H1 (cell line): ENCODE data around the gene ACP2. TPM values are rescaled to one million over a fixed set of nuclear protein-coding genes. Genes with fewer than 3 reads are reported as not detected.

ENCODE experiments used
- CTCF ChIA-PET: fragments of 300-600 bp; sonication (Branson Sonifier 250); formaldehyde crosslinking; loops from one replicate; lab custom pipeline; 2021; ENCODE audit not compliant: partially characterized antibody; lab: Charles Lee
- POLR2A ChIA-PET: fragments of 300-600 bp; sonication (Branson Sonifier 250); formaldehyde crosslinking; loops from one replicate; lab custom pipeline; 2021; ENCODE audit warnings: inconsistent platforms; ENCODE audit not compliant: partially characterized antibody; lab: Charles Lee
- DNase-seq, 2 experiments: peaks; one replicate each; pipeline versions ENCODE4 v3.0.0 to v3.0.0-alpha.2; 2010 to 2022; ENCODE audit warnings: low spot score in 2 of 2, low read depth in 1 of 2, mixed read lengths in 1 of 2
- FAIRE-seq: peaks from 2 replicates; lab custom pipeline; 2011; peaks lifted over from hg19 to GRCh38; lab: Jason Lieb, UNC
- H2AFZ ChIP-seq: 2 replicates; pipeline ENCODE4 v1.8.1; 2012; ENCODE audit warnings: low read length, inconsistent platforms
- H2AK5ac ChIP-seq: 2 replicates; pipeline ENCODE4 v1.6.1; 2013; ENCODE audit warnings: low read depth, low read length
- H2BK120ac ChIP-seq: replicated peaks from 2 replicates; pipeline ENCODE3; 2013; ENCODE audit warnings: low read depth, low read length, inconsistent platforms
- H2BK12ac ChIP-seq: 2 replicates; pipeline ENCODE4 v1.6.1; 2013; ENCODE audit warnings: low read depth, low read length
- H2BK15ac ChIP-seq: 2 replicates; pipeline ENCODE4 v1.6.1; 2013; ENCODE audit warnings: low read length
- H2BK20ac ChIP-seq: 2 replicates; pipeline ENCODE4 v1.6.1; 2013; ENCODE audit warnings: low read length
- H2BK5ac ChIP-seq: 2 replicates; pipeline ENCODE4 v1.6.1; 2013; ENCODE audit warnings: low read depth, low read length
- H3K14ac ChIP-seq: 2 replicates; pipeline ENCODE4 v1.6.1; 2013; ENCODE audit warnings: inconsistent platforms; ENCODE audit not compliant: insufficient read length
- H3K18ac ChIP-seq: 2 replicates; pipeline ENCODE4 v1.6.1; 2013; ENCODE audit warnings: low read length; ENCODE audit errors: extremely low read depth
- H3K23ac ChIP-seq: 2 replicates; pipeline ENCODE4 v1.6.1; 2013; ENCODE audit warnings: inconsistent platforms; ENCODE audit not compliant: insufficient read length
- H3K23me2 ChIP-seq: 2 replicates; pipeline ENCODE4 v1.6.1; 2013; ENCODE audit warnings: low read depth, low read length
- H3K27ac ChIP-seq: 2 replicates; pipeline ENCODE4 v1.6.1; 2011; ENCODE audit warnings: low read depth, low read length, inconsistent platforms
- H3K27me3 ChIP-seq, 4 experiments: replicated peaks in 1 of 4; 1 replicate in 1 of 4; 2 replicates in 3 of 4; pipeline versions ENCODE4 v1.6.1 to v1.8.1; 2011 to 2013; ENCODE audit warnings: low read length in 3 of 4, mild to moderate bottlenecking in 3 of 4, inconsistent platforms in 2 of 4, mixed read lengths in 2 of 4, moderate library complexity in 1 of 4; ENCODE audit not compliant: control insufficient read depth in 3 of 4, insufficient read depth in 3 of 4; ENCODE audit errors: extremely low read depth in 1 of 4
- H3K36me3 ChIP-seq, 4 experiments: 2 replicates each; pipeline versions ENCODE4 v1.6.1 to v1.8.1; 2011 to 2013; ENCODE audit warnings: mild to moderate bottlenecking in 4 of 4, low read length in 3 of 4, moderate library complexity in 2 of 4, control low read depth in 1 of 4, inconsistent platforms in 1 of 4; ENCODE audit not compliant: insufficient read depth in 4 of 4, control insufficient read depth in 2 of 4
- H3K4ac ChIP-seq: replicated peaks from 2 replicates; pipeline ENCODE3; 2013; ENCODE audit warnings: low read length, low read depth, mixed read lengths, inconsistent platforms; ENCODE audit not compliant: insufficient read length
- H3K4me1 ChIP-seq, 4 experiments: replicated peaks in 1 of 4; 1 replicate in 1 of 4; 2 replicates in 3 of 4; pipeline versions ENCODE4 v1.6.1 to v1.8.1; 2011 to 2013; ENCODE audit warnings: low read length in 3 of 4, inconsistent platforms in 2 of 4, mixed read lengths in 1 of 4; ENCODE audit not compliant: insufficient read depth in 4 of 4, control insufficient read depth in 3 of 4
- H3K4me2 ChIP-seq, 2 experiments: 2 replicates each; pipeline versions ENCODE4 v1.6.1 to v1.8.1; 2011 to 2013; ENCODE audit warnings: low read depth in 2 of 2, low read length in 2 of 2, control low read depth in 1 of 2, inconsistent platforms in 1 of 2, mild to moderate bottlenecking in 1 of 2; ENCODE audit not compliant: insufficient read depth in 1 of 2
- H3K4me3 ChIP-seq, 4 experiments: fragments of 200-600, 300-600 bp in 1 of 4; sonication (generic), shearing (Covaris generic), sonication (Bioruptor Twin) in 1 of 4; 2 replicates each; pipeline versions ENCODE4 v1.5.1 to v1.8.1; 2011 to 2016; ENCODE audit warnings: low read length in 4 of 4, low read depth in 3 of 4, control low read depth in 2 of 4, inconsistent platforms in 2 of 4, mild to moderate bottlenecking in 2 of 4, mixed read lengths in 1 of 4, moderate library complexity in 1 of 4; ENCODE audit not compliant: insufficient read depth in 2 of 4; ENCODE audit errors: extremely low read depth in 1 of 4
- H3K56ac ChIP-seq: replicated peaks from 2 replicates; pipeline ENCODE3; 2013; ENCODE audit warnings: low read depth, mild to moderate bottlenecking, mixed read lengths, low read length, inconsistent platforms; ENCODE audit not compliant: insufficient read length
- H3K79me1 ChIP-seq: 2 replicates; pipeline ENCODE4 v1.6.1; 2013; ENCODE audit warnings: low read depth, low read length, control low read depth
- H3K79me2 ChIP-seq, 2 experiments: 2 replicates each; pipeline versions ENCODE4 v1.6.1 to v1.8.1; 2012 to 2013; ENCODE audit warnings: low read length in 2 of 2, mild to moderate bottlenecking in 2 of 2, inconsistent platforms in 1 of 2; ENCODE audit not compliant: insufficient read depth in 2 of 2, control insufficient read depth in 1 of 2
- H3K9ac ChIP-seq, 4 experiments: replicated peaks in 1 of 4; 1 replicate in 1 of 4; 2 replicates in 3 of 4; pipeline versions ENCODE4 v1.6.1 to v1.8.1; 2011 to 2013; ENCODE audit warnings: low read depth in 3 of 4, low read length in 3 of 4, control low read depth in 2 of 4, mild to moderate bottlenecking in 2 of 4, moderate library complexity in 2 of 4, inconsistent platforms in 1 of 4; ENCODE audit errors: extremely low read depth in 1 of 4
- H3K9me3 ChIP-seq, 2 experiments: 2 replicates each; pipeline versions ENCODE4 v1.6.1 to v1.8.1; 2012 to 2013; ENCODE audit warnings: mild to moderate bottlenecking in 2 of 2, moderate library complexity in 2 of 2, control low read depth in 1 of 2, inconsistent platforms in 1 of 2, low read depth in 1 of 2, low read length in 1 of 2, mixed read lengths in 1 of 2; ENCODE audit not compliant: insufficient read depth in 2 of 2
- H4K20me1 ChIP-seq, 2 experiments: replicated peaks in 1 of 2; 2 replicates each; pipeline versions ENCODE3 to v1.8.1; 2011 to 2013; ENCODE audit warnings: inconsistent platforms in 2 of 2, low read length in 2 of 2, mild to moderate bottlenecking in 1 of 2; ENCODE audit not compliant: insufficient read depth in 2 of 2, control insufficient read depth in 1 of 2
- H4K5ac ChIP-seq: 2 replicates; pipeline ENCODE4 v1.6.1; 2013; ENCODE audit warnings: low read length, low read depth, mixed read lengths, inconsistent platforms; ENCODE audit not compliant: insufficient read length
- H4K8ac ChIP-seq: 2 replicates; pipeline ENCODE4 v1.8.0; 2013; ENCODE audit warnings: mild to moderate bottlenecking, moderate library complexity, low read length, inconsistent platforms; ENCODE audit not compliant: insufficient read depth; ENCODE audit errors: extremely low read depth
- H4K91ac ChIP-seq: replicated peaks from 2 replicates; pipeline ENCODE3; 2013; ENCODE audit warnings: low read length, mixed read lengths, inconsistent platforms; ENCODE audit not compliant: insufficient read length
- ASH2L ChIP-seq: fragments of 200-600, 300-600 bp; sonication (generic); IDR thresholded peaks from one replicate; pipeline ENCODE4 v1.7.1; 2017; ENCODE audit warnings: low read length
- BRCA1 ChIP-seq: IDR thresholded peaks from 2 replicates; pipeline ENCODE4 v1.6.1; 2012; ENCODE audit warnings: low read depth, low read length, improper control_type of control experiment
- CEBPB ChIP-seq: IDR thresholded peaks from 2 replicates; pipeline ENCODE4 v1.6.1; 2012; ENCODE audit warnings: low read depth, low read length
- CHD1 ChIP-seq: IDR thresholded peaks from 2 replicates; pipeline ENCODE4 v1.6.1; 2012; ENCODE audit warnings: low read depth, low read length, improper control_type of control experiment
- CREB1 ChIP-seq: IDR thresholded peaks from 2 replicates; pipeline ENCODE4 v1.6.1; 2012; ENCODE audit warnings: inconsistent platforms
- KDM1A ChIP-seq: fragments of 200-600, 300-600 bp; sonication (generic); IDR thresholded peaks from 2 replicates; pipeline ENCODE4 v1.7.1; 2016; ENCODE audit warnings: mild to moderate bottlenecking, low read length, borderline replicate concordance
- PHF8 ChIP-seq: fragments of 200-600 bp; sonication (generic); conservative IDR thresholded peaks from 2 replicates; pipeline ENCODE4 v1.7.1; 2012; ENCODE audit warnings: low read depth, mild to moderate bottlenecking, inconsistent platforms, low read length, moderate library complexity
- SP2 ChIP-seq: IDR thresholded peaks from 2 replicates; pipeline ENCODE4 v1.6.1; 2012; ENCODE audit warnings: mild to moderate bottlenecking, low read length, inconsistent platforms
- SP4 ChIP-seq: IDR thresholded peaks from 2 replicates; pipeline ENCODE4 v1.6.1; 2012; ENCODE audit warnings: low read length, inconsistent platforms
- TBP ChIP-seq: IDR thresholded peaks from 2 replicates; pipeline ENCODE4 v1.6.1; 2011; ENCODE audit warnings: low read depth, low read length, improper control_type of control experiment
- WGBS, 2 experiments: shearing (Covaris generic) in 1 of 2; methylation state at CpG; one replicate each; pipeline versions ENCODE4 v1.1.6 to v1.1.7; 2013 to 2015; ENCODE audit warnings: low lambda C conversion rate in 2 of 2, mixed read lengths in 2 of 2, inconsistent platforms in 1 of 2, low coverage in 1 of 2, missing lambda C conversion rate in 1 of 2; ENCODE audit not compliant: insufficient replicate concordance in 2 of 2, insufficient coverage in 1 of 2, insufficient read length in 1 of 2; ENCODE audit errors: extremely low coverage in 1 of 2, missing lambda C conversion rate in 1 of 2; 5-methylcytosine and 5-hydroxymethylcytosine counted together
- polyA plus RNA-seq, 7 experiments: library from polyadenylated mRNA; depleted of rRNA in 3 of 7; stranded (reverse) in 5 of 7; unstranded in 2 of 7; fragments of >200 nt in 5 of 7; fragments of 200-250 nt in 2 of 7; gene quantifications; 1 replicate in 5 of 7; 2 replicates in 1 of 7; 4 replicates in 1 of 7; pipeline versions ENCODE4 v1.2.1 to v1.2.3, GENCODE V29; 2011 to 2013; ENCODE audit warnings: missing spikeins in 2 of 7, mixed read lengths in 2 of 7
- total RNA-seq: library from RNA; stranded (reverse); fragmentation: NEBNext Ultra II Directional; extraction: Animal tissue kit (Norgen Biotek cat#: 25700); gene quantifications from 2 replicates; pipeline ENCODE4 v1.2.1, GENCODE V29; 2021
- TF ChIP-seq, protein P1 (sequence below), 3 experiments: IDR thresholded peaks; 1 replicate in 2 of 3; 2 replicates in 1 of 3; pipeline versions ENCODE4 v1.5.1 to v1.6.1; 2011; ENCODE audit warnings: low read length in 3 of 3, mild to moderate bottlenecking in 3 of 3, inconsistent platforms in 2 of 3, low read depth in 1 of 3, moderate library complexity in 1 of 3; ENCODE audit not compliant: insufficient read depth in 1 of 3; ENCODE audit errors: control extremely low read depth in 1 of 3
- TF ChIP-seq, protein P2 (sequence below): IDR thresholded peaks from 2 replicates; pipeline ENCODE4 v1.6.1; 2012; ENCODE audit warnings: inconsistent platforms

ACP2 gene
- total and polyA plus RNA-seq, 2 of the 8 experiments (the other 6 are each of a cell fraction or from before 2014, with no cell fraction given): 17.8 to 19.8 TPM

DNA sequence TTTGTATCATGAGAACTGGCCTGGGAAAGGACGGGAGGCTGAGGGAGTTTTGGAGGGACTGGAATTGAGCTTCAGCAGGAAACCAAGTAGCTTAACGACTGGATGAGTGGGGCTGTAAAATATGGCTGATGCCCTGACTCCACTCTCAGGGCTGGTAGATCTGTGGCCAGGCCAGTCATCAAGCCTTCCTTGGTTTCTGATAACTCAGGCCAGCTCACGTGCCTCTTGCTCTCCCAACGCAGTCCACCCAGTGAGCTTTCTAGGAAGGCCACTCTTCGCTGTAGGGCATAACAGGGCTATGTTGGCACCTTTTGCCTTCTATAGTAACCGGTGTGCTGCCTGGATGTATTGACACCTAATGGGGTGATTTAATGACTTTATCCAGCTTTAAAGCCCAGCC, 15.5 kb upstream of the ACP2 start:
- Histone ChIP-seq H2AFZ (no peak overlapping the region), H3K4me3 (no peak overlapping the region), H2BK15ac (no peak overlapping the region), H3K18ac (no peak overlapping the region), H4K5ac (no peak overlapping the region), H3K4ac (no peak overlapping the region), H4K91ac (no peak overlapping the region), H3K79me1 (no peaks in the 10 kb centered on the region), H2BK12ac (no peak overlapping the region), H3K27me3 (no peaks in the 10 kb centered on the region), H3K23me2 (peaks cover 3% of the 10 kb centered on the region; the same call in 1 of the 2 replicates), H3K36me3 (no peaks in the 10 kb centered on the region; a peak in 1 of 8 replicates), H3K56ac (no peak overlapping the region), H3K79me2 (no peaks in the 10 kb centered on the region), H3K4me2 (no peak overlapping the region), H3K27ac (no peak overlapping the region), H4K20me1 (no peaks in the 10 kb centered on the region), H3K14ac (no peak overlapping the region), H3K9me3 (no peaks in the 10 kb centered on the region), H2AK5ac (no peak overlapping the region), H3K23ac (no peak overlapping the region), H3K4me1 (peaks cover 11 to 19% (median 13%) of the 10 kb centered on the region in 4 experiments), H2BK20ac (no peak overlapping the region), H3K9ac (no peak overlapping the region), H2BK120ac (no peak overlapping the region), H2BK5ac (no peak overlapping the region), H4K8ac (no peak overlapping the region)
- CTCF ChIA-PET: interaction anchor here (0.7 to 2.0 kb wide), 12 partner anchors 9 to 162 kb away, joined by 3 to 9 read pairs (median 5); partner anchors contain the start of gene PSMC3
- no peak for FAIRE-seq
- POLR2A ChIA-PET: interaction anchor here (0.7 to 7.1 kb wide), 7 partner anchors 7 to 103 kb away, joined by 3 to 26 read pairs (median 3); partner anchors contain the start of genes DDB2, MADD and MYBPC3
- DNase-seq: no peak
- 94% methylated on average over 6 of the region's 6 CpGs; no CpG with 5 or more reads in 1 of the 2 experiments for WGBS, 2 experiments
- TF ChIP-seq KDM1A (no peak), BRCA1 (no peak), ASH2L (no peak), TBP (no peak), SP4 (no peak), CEBPB (no peak), CREB1 (no peak), PHF8 (no peak), SP2 (no peak), CHD1 (no peak)
- TF ChIP-seq, protein P1, sequence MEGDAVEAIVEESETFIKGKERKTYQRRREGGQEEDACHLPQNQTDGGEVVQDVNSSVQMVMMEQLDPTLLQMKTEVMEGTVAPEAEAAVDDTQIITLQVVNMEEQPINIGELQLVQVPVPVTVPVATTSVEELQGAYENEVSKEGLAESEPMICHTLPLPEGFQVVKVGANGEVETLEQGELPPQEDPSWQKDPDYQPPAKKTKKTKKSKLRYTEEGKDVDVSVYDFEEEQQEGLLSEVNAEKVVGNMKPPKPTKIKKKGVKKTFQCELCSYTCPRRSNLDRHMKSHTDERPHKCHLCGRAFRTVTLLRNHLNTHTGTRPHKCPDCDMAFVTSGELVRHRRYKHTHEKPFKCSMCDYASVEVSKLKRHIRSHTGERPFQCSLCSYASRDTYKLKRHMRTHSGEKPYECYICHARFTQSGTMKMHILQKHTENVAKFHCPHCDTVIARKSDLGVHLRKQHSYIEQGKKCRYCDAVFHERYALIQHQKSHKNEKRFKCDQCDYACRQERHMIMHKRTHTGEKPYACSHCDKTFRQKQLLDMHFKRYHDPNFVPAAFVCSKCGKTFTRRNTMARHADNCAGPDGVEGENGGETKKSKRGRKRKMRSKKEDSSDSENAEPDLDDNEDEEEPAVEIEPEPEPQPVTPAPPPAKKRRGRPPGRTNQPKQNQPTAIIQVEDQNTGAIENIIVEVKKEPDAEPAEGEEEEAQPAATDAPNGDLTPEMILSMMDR (IDR thresholded peaks at IDR 0.05; ENCODE audit: control extremely low read depth in 1 of 3, insufficient read depth in 1 of 3, low read depth in 1 of 3, low read length in 3 of 3): no peak
- TF ChIP-seq, protein P2, sequence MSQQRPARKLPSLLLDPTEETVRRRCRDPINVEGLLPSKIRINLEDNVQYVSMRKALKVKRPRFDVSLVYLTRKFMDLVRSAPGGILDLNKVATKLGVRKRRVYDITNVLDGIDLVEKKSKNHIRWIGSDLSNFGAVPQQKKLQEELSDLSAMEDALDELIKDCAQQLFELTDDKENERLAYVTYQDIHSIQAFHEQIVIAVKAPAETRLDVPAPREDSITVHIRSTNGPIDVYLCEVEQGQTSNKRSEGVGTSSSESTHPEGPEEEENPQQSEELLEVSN: no peak
